ENCODE results near the gene ST13. TPM values are rescaled to one million over a fixed set of nuclear protein-coding genes. Genes with fewer than 3 reads are reported as not detected.

ST13 gene
- total and polyA plus RNA-seq, 2 of the 4 experiments (the other 2 are of a cell fraction) = 115 to 235 TPM

DNA sequence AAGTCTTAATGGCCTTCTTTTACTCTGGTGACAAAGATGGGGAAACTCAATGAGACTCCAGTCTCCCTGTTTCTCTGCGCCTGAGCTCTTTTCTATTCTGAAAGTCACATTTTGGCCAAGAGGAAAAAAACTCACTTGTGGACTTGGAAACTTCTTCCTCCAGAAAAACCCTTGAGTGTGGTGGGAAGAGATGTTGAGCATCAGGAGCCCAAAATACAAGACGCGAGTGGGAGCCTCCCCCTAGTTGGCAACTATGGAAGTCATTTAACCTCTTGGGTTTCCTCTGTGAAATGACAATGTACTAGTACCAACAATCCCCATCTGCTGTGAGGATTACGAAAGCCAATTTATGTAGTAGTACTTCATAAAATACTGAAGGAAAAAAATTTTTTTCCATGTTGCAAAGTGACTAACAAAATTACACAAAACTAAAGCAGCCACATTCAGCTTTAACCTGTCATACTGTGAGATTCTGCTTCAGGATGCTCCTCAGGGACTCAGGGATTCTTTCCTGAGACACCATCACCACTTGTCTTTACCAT lies 36.8 kb downstream of the ST13 start:
- Histone ChIP-seq H3K79me1 (ENCODE audit: low read depth in 1 of 2, low read length in 2 of 2) (peaks cover 29 to 35% of the 10 kb centered on the region in 2 experiments), H3K9ac (ENCODE audit: low read depth, low read length) (peak overlapping the region; percentile 71), H3K4ac (ENCODE audit: low read depth, low read length) (peak overlapping the region; percentile 51; the same call in 1 of the 2 replicates), H3K27ac (ENCODE audit: insufficient read depth, low read length) (no peak overlapping the region), H2BK15ac (ENCODE audit: low read depth, low read length) (no peak overlapping the region), H3K23ac (ENCODE audit: low read depth, low read length) (peak overlapping the region; percentile 66; the same call in 1 of the 2 replicates), H3K9me3 (ENCODE audit: control insufficient read depth, insufficient read depth, low read length) (no peaks in the 10 kb centered on the region), H3K18ac (ENCODE audit: low read depth, low read length) (no peak overlapping the region), H3K36me3 (ENCODE audit: control insufficient read depth, insufficient read depth, low read length) (peaks cover 4% of the 10 kb centered on the region; the same call in 1 of the 2 replicates), H4K20me1 (ENCODE audit: insufficient read depth, low read length) (no peaks in the 10 kb centered on the region; the same call in 1 of the 2 replicates), H3K4me3 (ENCODE audit: insufficient read depth, low read depth, low read length) (peak overlapping the region; percentile 90), H3K4me1 (ENCODE audit: control insufficient read depth, insufficient read depth, low read length) (no peaks in the 10 kb centered on the region), H3K4me2 (ENCODE audit: low read depth, low read length) (peak overlapping the region; percentile 72), H4K8ac (ENCODE audit: low read depth in 2 of 2, low read length in 2 of 2) (peak overlapping the region; percentile 65 to 84), H2BK120ac (ENCODE audit: low read depth, low read length) (no peak overlapping the region), H4K5ac (ENCODE audit: low read depth, low read length) (no peak overlapping the region), H2AK5ac (ENCODE audit: low read depth, low read length) (no peak overlapping the region), H2BK20ac (ENCODE audit: low read depth, low read length) (no peak overlapping the region), H2AFZ (replicated peaks; ENCODE audit: low read length, poor library complexity) (peak overlapping the region; percentile 93), H3K14ac (replicated peaks; ENCODE audit: low read depth, low read length) (peak overlapping the region; percentile 75; the same call in 1 of the 2 replicates), H3K9me1 (ENCODE audit: insufficient read depth, low read length) (peaks cover 9% of the 10 kb centered on the region), H2BK5ac (ENCODE audit: low read depth, low read length, poor library complexity, severe bottlenecking) (no peak overlapping the region), H3K56ac (ENCODE audit: extremely low read depth, insufficient read depth, low read length) (peak overlapping the region; percentile 54), H2AK9ac (replicated peaks; ENCODE audit: low read depth, low read length, poor library complexity) (peak overlapping the region; percentile 0), H3K27me3 (ENCODE audit: control insufficient read depth, insufficient read depth, low read length) (no peaks in the 10 kb centered on the region), H4K91ac (ENCODE audit: insufficient read depth, low read depth, low read length) (no peak overlapping the region; the same call in 1 of the 2 replicates)
- ChIA-PET CTCF (interaction anchor here (0.6 to 1.3 kb wide), 3 partner anchors 14 to 279 kb away, joined by 4 to 6 read pairs (median 5); no protein-coding TSS in a partner anchor), POLR2A (ENCODE audit: unreplicated experiment) (interaction anchor here (0.6 to 1.0 kb wide), 3 partner anchors 11 to 600 kb away, joined by 3 to 5 read pairs (median 3); no protein-coding TSS in a partner anchor)
- BruUV-seq (replicated peaks) = no TSS peak
- dilution Hi-C loops (cut with HindIII; ENCODE audit: low sequenced_read_pairs, unreplicated experiment) = no loop called here
- no peak for TF ChIP-seq RCOR1 (IDR thresholded peaks at IDR 0.05; ENCODE audit: insufficient replicate concordance, low read length)
- TF ChIP-seq, protein P1, sequence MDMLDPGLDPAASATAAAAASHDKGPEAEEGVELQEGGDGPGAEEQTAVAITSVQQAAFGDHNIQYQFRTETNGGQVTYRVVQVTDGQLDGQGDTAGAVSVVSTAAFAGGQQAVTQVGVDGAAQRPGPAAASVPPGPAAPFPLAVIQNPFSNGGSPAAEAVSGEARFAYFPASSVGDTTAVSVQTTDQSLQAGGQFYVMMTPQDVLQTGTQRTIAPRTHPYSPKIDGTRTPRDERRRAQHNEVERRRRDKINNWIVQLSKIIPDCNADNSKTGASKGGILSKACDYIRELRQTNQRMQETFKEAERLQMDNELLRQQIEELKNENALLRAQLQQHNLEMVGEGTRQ (IDR thresholded peaks at IDR 0.05; ENCODE audit: low read depth, low read length) = no peak
- TF ChIP-seq RAD21 (IDR thresholded peaks at IDR 0.05; ENCODE audit: low read length) = no peak
- no peak for TF ChIP-seq FOS (IDR thresholded peaks at IDR 0.05; ENCODE audit: low read depth, low read length)
- no peak for TF ChIP-seq MXI1 (IDR thresholded peaks at IDR 0.05; ENCODE audit: borderline replicate concordance, low read depth, low read length)
- TF ChIP-seq MAZ (IDR thresholded peaks at IDR 0.05; ENCODE audit: borderline replicate concordance, low read depth, low read length) = no peak
- no peak for TF ChIP-seq MAFK (IDR thresholded peaks at IDR 0.05; ENCODE audit: low read depth, low read length)
- TF ChIP-seq CEBPB (IDR thresholded peaks at IDR 0.05; ENCODE audit: low read depth, low read length) = peak; percentile 3; the same call in 1 of the 2 replicates
- DNase-seq (peak; percentile 42), ATAC-seq (ENCODE audit: low read depth) (peak; percentile 22)
- WGBS, 2 experiments (ENCODE audit: extremely low coverage in 2 of 2, insufficient read length in 1 of 2) = no CpG with 5 or more reads among the region's 4 CpGs
- in situ Hi-C loops (cut with MboI; ENCODE audit: low sequenced_read_pairs) = no loop called here
- intact Hi-C loops (cut with micrococcal nuclease) = loop anchor here (2.0 to 10.0 kb wide), 2 partner anchors 137 to 335 kb away; no protein-coding TSS in a partner anchor
